Stimulated activated CD4-positive, alpha-beta T cell treated with anti-CD3 and anti-CD28 coated beads, Interleukin-4, amount 100 ng/mL, for 4 hours (primary cell): ENCODE results near the gene GSG1L2.

Experiments
- DNase-seq, 2 experiments: peaks; one replicate each; pipeline ENCODE4 v3.0.0-alpha.2; 2020

GSG1L2 gene

GRCh38 chr17:9821921-9822320, at the start of gene GSG1L2:
GSG1L2 (minus strand) TSS chr17:9822079; CDS start chr17:9822071, 8 bp downstream.
- DNase-seq = no peak

- DNase-seq = no peak
Observed at GRCh38 chr17:9868552-9868951, 46.7 kb upstream of the GSG1L2 start.

GRCh38 chr17:9865586-9865985, 43.7 kb upstream of the GSG1L2 start:
- DNase-seq = no peak

DNA sequence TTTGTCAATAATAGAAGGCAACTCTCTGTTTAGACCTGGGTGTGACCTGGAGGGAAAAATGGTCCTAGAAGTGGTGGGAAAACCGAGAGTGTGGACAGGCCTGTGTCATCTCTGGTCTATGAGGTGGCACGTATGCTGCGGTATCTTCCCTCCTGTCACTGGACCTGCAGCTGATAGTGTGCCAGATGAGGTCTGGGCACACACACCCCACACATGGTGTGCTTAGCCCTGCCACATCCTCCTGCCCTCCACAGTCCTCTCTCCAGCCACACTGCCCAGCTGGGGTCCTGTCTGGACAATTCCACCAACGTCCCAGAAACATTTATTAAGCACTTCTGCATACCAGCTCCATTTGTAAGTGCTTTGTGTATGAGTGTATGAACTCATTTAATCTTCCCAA, 41.1 kb upstream of the GSG1L2 start:
- no peak for DNase-seq

GRCh38 chr17:9862220-9862619, 40.3 kb upstream of the GSG1L2 start:
- no peak for DNase-seq

DNA sequence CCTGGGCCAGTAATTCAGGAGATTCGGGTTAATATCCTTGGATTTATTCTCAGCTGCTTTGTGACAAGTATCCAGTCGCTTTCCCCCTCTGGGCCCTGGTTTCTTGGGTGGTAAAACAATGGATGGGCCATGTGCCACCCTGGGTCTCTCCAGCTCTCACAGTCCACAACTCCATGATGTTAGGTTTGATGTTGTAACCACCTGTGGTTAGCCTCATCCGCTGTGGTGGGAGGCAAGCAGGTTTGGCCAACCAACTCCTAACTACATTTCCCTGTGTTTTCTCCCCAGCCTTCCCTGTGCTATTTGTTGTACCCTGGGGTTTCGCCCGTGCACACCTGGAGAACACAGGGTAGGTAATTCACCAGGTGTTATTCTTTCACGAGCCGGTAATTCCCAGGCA, 39.0 kb upstream of the GSG1L2 start:
- no peak for DNase-seq

DNA sequence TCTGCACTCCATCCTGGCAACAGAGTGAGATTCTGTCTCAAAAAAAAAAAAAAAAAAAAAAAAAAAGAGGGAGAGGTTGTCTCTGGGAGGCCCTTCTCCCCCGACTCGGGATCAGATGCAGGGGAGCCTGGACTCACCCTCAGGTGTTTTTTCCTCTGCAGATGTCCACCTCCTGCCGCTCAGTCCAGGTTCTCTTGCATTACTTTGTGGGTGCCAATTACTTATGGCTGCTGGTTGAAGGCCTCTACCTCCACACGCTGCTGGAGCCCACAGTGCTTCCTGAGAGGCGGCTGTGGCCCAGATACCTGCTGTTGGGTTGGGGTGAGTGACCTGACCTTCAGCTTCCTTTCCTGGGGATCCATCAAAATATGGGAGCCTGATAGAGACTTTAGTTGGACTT, 37.9 kb upstream of the GSG1L2 start:
- no peak for DNase-seq

- DNase-seq = no peak
Observed at GRCh38 chr17:9855036-9855435, 33.2 kb upstream of the GSG1L2 start.

DNA sequence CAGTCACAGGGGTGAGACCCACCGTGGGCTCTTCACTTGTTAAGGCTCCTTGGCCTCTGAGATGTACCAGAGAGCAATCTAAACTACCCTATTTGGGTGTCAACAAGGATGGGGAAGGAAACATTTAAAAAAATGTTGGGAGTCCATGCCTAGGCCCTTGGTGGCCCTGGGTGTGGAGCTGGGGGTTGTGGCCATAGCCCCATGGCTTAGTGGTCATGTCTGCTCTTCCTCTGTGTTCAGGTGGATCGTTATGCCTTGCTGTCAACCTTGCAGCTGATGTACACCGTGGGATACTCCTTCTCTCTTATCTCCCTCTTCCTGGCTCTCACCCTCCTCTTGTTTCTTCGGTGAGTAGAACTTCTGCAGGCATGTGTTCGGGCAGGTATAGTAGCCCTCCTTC, 32.4 kb upstream of the GSG1L2 start:
- DNase-seq = no peak

DNA sequence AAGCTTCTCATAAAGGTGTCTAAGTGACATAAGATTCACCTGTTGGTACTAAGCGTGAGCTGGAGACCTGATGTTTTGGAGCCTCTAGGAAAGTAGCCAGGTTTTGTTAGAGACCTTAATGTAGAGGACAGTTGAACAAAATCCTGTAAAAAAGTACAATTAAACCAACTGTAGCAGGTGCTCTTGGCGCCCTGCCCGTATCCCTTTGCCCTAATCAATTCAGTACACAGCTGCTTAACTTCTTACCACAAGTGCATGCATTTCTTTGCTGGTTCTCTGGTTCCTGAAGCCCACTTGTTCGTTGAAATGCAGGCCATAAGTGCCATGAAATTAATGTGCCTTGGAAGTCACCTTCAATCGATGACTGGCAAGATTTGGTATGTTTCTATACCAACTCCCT, 28.3 kb upstream of the GSG1L2 start:
- no peak for DNase-seq

GRCh38 chr17:9845306-9845705, 23.4 kb upstream of the GSG1L2 start:
- DNase-seq = no peak

DNA sequence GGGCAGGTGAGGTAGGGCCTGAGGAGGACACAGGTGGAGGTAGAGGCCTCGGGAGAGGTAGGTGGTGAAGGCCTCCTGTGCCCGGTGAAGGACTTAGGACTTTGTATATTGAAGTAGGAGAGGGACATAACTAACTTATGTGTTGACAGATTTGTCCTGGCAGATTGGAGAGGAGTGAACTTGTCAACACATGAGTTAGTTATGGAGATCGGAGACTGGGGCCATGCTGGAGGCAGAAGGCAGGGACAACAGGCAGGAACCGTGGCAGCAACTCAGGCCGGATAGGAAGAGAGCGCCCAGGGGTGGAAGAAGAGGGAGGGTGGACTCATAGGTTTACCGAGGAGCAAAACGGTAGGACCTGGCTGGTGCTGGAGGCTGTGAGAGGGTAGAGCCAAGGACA, 22.3 kb upstream of the GSG1L2 start:
- no peak for DNase-seq

- DNase-seq = no peak
Observed at GRCh38 chr17:9843152-9844010, 21.5 kb upstream of the GSG1L2 start.

DNA sequence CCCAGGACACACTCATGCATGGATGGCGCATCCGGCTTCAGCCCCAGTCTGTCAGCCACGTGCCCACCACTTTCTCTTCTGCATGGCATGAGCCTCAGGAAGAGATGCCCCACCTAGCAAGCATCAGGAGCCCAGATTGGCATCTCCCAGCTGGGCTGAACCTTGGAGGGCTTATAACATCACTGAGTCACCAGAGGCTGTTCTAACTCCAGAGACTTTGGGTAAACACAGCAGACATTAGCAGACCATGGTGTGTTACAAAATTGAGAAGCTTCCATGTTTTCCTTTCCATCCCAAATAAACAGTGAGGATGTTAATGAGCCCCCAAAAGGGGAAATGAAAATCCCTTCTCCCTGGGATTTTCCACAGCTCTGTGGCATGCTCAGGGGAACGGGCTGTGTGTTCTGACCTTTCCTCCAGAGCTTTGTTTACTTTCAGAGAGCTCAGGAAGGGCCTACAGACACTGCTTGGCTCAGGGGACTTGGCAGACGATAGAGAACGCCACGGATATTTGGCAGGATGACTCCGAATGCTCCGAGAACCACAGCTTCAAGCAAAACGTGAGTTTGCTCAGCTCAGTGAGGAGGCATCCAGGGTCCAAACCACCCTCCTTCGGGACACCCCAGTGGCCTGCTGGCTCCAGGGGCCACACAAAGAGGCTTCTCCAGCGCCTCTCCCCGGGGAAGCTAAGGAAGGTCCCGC, 20.3 kb upstream of the GSG1L2 start:
- no peak for DNase-seq

DNA sequence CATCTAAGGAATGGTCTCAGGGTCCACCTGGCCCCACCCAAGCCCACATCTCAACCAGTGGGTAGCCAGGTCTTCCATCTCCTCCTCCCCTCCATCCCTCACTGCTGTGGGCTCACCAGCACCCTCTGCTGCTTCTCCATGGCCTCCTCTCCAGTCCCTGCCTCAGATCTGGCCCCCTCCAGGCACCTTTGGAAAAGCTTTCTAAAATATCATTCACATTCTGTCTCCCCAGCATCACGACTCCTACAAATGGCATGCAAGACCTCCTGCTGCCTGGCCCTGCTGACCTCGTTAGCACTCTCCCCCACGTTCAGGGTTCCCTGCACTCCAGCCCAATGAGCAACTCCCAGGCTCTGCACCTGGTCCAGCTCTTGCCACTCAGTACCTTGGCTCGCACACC, 17.6 kb upstream of the GSG1L2 start:
- no peak for DNase-seq

GRCh38 chr17:9837551-9838471, 15.9 kb upstream of the GSG1L2 start:
- DNase-seq = no peak

- no peak for DNase-seq
Observed at GRCh38 chr17:9833922-9834321, 12.0 kb upstream of the GSG1L2 start.

- DNase-seq = no peak
Observed at GRCh38 chr17:9830711-9831110, 8.8 kb upstream of the GSG1L2 start.

DNA sequence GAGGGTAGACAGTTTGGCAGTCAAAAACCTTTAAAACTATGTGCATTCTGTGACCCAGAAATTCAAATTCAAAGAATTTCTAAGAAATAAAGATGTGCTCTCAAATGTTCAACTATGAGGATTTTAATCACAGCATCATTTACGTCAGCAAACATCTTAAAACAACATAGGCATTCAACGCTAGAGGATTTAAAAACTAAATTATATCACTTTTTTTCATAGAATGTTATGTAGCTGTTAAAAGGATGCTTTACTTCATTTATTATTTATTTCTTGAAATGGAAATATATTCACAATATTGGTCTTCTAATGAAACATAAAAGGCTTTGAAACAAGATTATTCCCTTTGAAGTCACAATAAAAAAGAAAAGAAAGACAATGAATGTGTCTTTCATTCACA, 7.5 kb upstream of the GSG1L2 start:
- no peak for DNase-seq

DNA sequence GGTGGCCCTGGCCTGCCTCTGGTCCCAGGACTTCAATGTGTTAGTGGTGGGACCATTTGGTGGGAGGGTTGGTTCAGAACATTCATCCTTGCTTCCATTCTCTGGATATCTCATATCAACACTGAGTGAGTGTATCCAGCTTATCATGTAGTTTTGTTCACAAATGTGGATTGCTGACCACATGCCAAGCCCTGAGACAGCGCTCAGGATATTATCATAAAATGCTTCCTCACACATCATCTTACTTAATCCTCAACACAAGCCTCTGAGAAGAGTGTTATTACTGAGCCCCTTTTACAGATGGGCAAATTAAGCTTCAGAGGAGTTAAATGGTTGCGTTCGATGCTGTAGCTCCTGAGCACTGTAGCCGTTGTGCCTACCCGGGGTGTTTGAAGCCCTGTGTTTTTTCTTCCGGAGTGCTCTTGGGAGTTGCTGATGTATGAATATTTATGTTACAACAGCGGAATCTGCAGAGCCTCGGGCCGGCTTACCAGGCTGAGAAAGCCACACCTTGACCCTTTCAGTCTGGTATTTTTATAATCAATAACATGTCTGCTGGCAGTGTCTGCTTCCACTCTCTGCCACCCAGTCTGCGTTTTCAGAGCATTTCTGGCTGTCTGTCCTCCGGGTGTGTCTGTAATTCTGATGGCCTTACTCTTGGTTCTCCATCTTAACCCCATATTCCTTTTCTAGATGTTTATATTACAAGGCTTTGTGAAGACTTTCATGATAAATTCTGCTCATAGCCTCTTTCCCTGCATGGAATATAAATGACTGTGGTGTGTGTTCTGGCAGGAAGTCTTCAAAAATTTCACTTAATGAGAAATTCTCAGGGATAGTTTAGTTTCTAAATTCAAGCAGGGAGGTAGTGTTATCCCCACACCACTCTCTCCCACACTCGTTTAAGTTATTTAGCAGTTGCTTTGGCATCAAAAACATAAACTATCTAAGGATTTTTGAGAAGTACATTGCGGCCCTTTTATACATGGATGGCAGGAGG, 6.7 kb upstream of the GSG1L2 start:
- no peak for DNase-seq

DNA sequence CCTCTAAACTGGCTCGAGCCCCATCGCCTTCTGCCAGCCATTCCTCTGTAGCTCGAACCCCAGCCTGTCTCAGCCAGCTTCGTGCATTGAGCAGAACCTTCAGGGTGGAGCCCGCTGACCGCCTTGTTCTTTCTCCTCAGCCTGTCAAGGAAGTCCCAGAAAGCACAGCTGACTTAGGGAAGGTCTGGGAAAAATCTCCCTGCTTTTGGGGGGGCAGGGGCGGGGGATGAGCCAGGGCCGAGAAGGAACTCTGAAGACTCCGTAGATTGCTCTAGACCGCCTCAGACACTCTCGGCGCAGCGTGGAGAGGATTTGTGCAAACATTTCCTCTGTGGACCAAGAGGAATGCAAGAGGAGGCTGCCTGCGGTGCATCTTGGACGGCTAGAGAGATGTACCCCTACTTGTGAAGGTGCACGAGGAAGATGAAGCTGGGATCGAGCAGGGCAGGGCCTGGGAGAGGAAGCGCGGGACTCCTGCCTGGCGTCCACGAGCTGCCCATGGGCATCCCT, 3.8 kb upstream of the GSG1L2 start, which contains the start of gene GLP2R:
GLP2R (plus strand) TSS at position 284 of the 510 bp plus-strand sequence; CDS start at position 424, 140 bp downstream.
- DNase-seq = no peak
